DOHH2 (cell line): Measurements from ENCODE around the gene NSUN3.

Experiments
- H3F3A ChIP-seq: fragments of 200-600 bp; sonication (generic), shearing (Covaris generic); 2 replicates; pipeline ENCODE4 v1.6.0; 2016; ENCODE audit warnings: antibody characterized with exemption, mild to moderate bottlenecking; ENCODE audit not compliant: control insufficient read depth, insufficient read depth
- H3K27ac ChIP-seq: fragments of 200-600 bp; sonication (generic); 2 replicates; pipeline ENCODE4 v1.5.1; 2014; ENCODE audit warnings: low read depth, mild to moderate bottlenecking, low read length, moderate library complexity
- H3K27me3 ChIP-seq: fragments of 200-600 bp; sonication (generic); 2 replicates; pipeline ENCODE4 v1.6.1; 2014; ENCODE audit warnings: mild to moderate bottlenecking, low read length, mixed read lengths; ENCODE audit not compliant: control insufficient read depth
- H3K36me3 ChIP-seq: fragments of 200-600 bp; sonication (generic); 2 replicates; pipeline ENCODE4 v1.6.1; 2014; ENCODE audit warnings: mild to moderate bottlenecking, low read length, moderate library complexity, mixed read lengths; ENCODE audit not compliant: control insufficient read depth
- H3K4me1 ChIP-seq: fragments of 200-600 bp; sonication (generic); 2 replicates; pipeline ENCODE4 v1.6.1; 2014; ENCODE audit warnings: mild to moderate bottlenecking, low read length, mixed read lengths; ENCODE audit not compliant: control insufficient read depth
- H3K4me2 ChIP-seq: fragments of 200-600 bp; sonication (generic); 2 replicates; pipeline ENCODE4 v1.6.0; 2014; ENCODE audit warnings: mild to moderate bottlenecking, low read length, moderate library complexity
- H3K4me3 ChIP-seq: fragments of 200-600 bp; sonication (generic); 2 replicates; pipeline ENCODE4 v1.5.1; 2014; ENCODE audit warnings: mild to moderate bottlenecking, low read length, mixed read lengths
- H3K79me2 ChIP-seq: fragments of 200-600 bp; sonication (generic); 2 replicates; pipeline ENCODE4 v1.6.1; 2014; ENCODE audit warnings: mild to moderate bottlenecking, low read length, mixed read lengths; ENCODE audit not compliant: control insufficient read depth
- H3K9me2 ChIP-seq: fragments of 200-600 bp; sonication (generic); replicated peaks from 2 replicates; pipeline ENCODE4 v1.6.1; 2014; ENCODE audit warnings: mild to moderate bottlenecking, low read length, mixed read lengths; ENCODE audit not compliant: control insufficient read depth
- H3K9me3 ChIP-seq: fragments of 200-600 bp; sonication (generic); 2 replicates; pipeline ENCODE4 v1.6.1; 2014; ENCODE audit warnings: antibody characterized with exemption, low read length, mixed read lengths; ENCODE audit not compliant: control insufficient read depth, insufficient read depth
- H4K20me1 ChIP-seq: fragments of 200-600 bp; sonication (generic); 2 replicates; pipeline ENCODE4 v1.6.0; 2014; ENCODE audit warnings: low read depth, mild to moderate bottlenecking, antibody characterized with exemption, low read length, moderate library complexity; ENCODE audit not compliant: control insufficient read depth, insufficient read depth
- CTCF ChIP-seq: fragments of 200-600 bp; sonication (generic); IDR thresholded peaks from one replicate; pipeline ENCODE4 v1.5.1; 2014; ENCODE audit warnings: antibody characterized with exemption, mild to moderate bottlenecking, low read depth, low read length; ENCODE audit not compliant: poor library complexity, severe bottlenecking
- EZH2phosphoT487 ChIP-seq: fragments of 200-600 bp; sonication (generic); IDR thresholded peaks from 2 replicates; pipeline ENCODE4 v1.6.1; 2017; ENCODE audit warnings: borderline replicate concordance, mild to moderate bottlenecking, antibody characterized with exemption, low read length, moderate library complexity, mixed read lengths

The NSUN3 gene

GRCh38 chr3:94156626-94157025, 93.8 kb downstream of the NSUN3 start:
- Histone ChIP-seq H3K27ac (no peak overlapping the region), H3K4me2 (no peak overlapping the region), H3K9me2 (no peaks in the 10 kb centered on the region), H3K27me3 (peaks cover 3% of the 10 kb centered on the region; the same call in 1 of the 2 replicates), H3K9me3 (no peaks in the 10 kb centered on the region), H3K79me2 (no peaks in the 10 kb centered on the region), H3K36me3 (no peaks in the 10 kb centered on the region), H3K4me3 (no peak overlapping the region), H4K20me1 (no peaks in the 10 kb centered on the region), H3K4me1 (no peaks in the 10 kb centered on the region), H3F3A (no peaks in the 10 kb centered on the region)
- TF ChIP-seq EZH2phosphoT487: no peak
- no peak for TF ChIP-seq CTCF

GRCh38 chr3:94158512-94158911, 95.7 kb downstream of the NSUN3 start:
- Histone ChIP-seq H3K4me2 (no peak overlapping the region), H3K4me3 (no peak overlapping the region), H3K36me3 (no peaks in the 10 kb centered on the region), H3K27me3 (peaks cover 3% of the 10 kb centered on the region; the same call in 1 of the 2 replicates), H3K4me1 (no peaks in the 10 kb centered on the region), H3F3A (no peaks in the 10 kb centered on the region), H4K20me1 (no peaks in the 10 kb centered on the region), H3K27ac (no peak overlapping the region), H3K9me2 (no peaks in the 10 kb centered on the region), H3K79me2 (no peaks in the 10 kb centered on the region), H3K9me3 (no peaks in the 10 kb centered on the region)
- TF ChIP-seq CTCF: no peak
- TF ChIP-seq EZH2phosphoT487: no peak

DNA sequence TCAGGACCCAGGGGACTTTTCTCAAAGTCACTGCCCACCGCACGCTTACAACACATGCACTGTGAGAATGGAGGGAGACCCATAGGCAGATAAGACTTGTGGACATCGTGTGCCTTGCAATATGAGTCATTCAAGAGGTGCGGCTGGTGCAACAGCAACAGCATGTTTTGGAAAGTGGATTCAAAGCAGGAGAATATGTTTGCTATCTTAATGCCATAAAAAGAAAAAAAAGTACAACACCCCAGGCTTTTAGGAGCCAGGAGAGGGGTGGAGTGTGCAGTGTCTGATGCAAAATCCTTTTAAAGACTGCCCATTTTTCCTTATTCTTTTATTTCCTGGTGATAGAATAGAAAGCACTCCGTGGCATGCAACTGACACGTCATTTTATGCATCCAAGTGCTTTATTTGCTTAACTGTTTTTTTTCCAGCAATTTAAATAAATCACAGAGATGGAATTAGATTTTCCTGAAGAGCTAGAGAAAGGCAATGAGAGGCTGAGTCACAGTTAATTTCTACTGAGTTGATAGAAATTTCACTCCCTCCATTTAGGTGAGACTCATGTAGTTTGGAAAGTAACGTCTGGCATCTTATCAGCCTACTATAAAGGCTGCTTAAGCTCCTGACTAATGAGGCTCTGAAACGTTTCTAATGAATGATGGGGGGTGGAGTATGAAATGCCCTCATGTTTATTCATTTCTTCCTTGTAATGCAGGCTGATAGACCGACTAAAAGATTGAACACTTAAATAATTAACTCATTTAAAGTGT, 96.4 kb downstream of the NSUN3 start:
- no peaks in the 10 kb centered on the region for H3F3A ChIP-seq
- H3K9me3 ChIP-seq: no peaks in the 10 kb centered on the region
- peaks cover 3% of the 10 kb centered on the region; the same call in 1 of the 2 replicates for H3K27me3 ChIP-seq
- no peaks in the 10 kb centered on the region for H3K79me2 ChIP-seq
- H3K4me1 ChIP-seq: no peaks in the 10 kb centered on the region
- H3K27ac ChIP-seq: no peak overlapping the region
- H3K4me3 ChIP-seq: no peak overlapping the region
- H3K36me3 ChIP-seq: no peaks in the 10 kb centered on the region
- H3K9me2 ChIP-seq: no peaks in the 10 kb centered on the region
- no peaks in the 10 kb centered on the region for H4K20me1 ChIP-seq
- no peak for TF ChIP-seq CTCF
- no peak for TF ChIP-seq EZH2phosphoT487
- no peak overlapping the region for H3K4me2 ChIP-seq
